ENCODE data around the gene BTBD1.

- TF ChIP-seq, protein P1, sequence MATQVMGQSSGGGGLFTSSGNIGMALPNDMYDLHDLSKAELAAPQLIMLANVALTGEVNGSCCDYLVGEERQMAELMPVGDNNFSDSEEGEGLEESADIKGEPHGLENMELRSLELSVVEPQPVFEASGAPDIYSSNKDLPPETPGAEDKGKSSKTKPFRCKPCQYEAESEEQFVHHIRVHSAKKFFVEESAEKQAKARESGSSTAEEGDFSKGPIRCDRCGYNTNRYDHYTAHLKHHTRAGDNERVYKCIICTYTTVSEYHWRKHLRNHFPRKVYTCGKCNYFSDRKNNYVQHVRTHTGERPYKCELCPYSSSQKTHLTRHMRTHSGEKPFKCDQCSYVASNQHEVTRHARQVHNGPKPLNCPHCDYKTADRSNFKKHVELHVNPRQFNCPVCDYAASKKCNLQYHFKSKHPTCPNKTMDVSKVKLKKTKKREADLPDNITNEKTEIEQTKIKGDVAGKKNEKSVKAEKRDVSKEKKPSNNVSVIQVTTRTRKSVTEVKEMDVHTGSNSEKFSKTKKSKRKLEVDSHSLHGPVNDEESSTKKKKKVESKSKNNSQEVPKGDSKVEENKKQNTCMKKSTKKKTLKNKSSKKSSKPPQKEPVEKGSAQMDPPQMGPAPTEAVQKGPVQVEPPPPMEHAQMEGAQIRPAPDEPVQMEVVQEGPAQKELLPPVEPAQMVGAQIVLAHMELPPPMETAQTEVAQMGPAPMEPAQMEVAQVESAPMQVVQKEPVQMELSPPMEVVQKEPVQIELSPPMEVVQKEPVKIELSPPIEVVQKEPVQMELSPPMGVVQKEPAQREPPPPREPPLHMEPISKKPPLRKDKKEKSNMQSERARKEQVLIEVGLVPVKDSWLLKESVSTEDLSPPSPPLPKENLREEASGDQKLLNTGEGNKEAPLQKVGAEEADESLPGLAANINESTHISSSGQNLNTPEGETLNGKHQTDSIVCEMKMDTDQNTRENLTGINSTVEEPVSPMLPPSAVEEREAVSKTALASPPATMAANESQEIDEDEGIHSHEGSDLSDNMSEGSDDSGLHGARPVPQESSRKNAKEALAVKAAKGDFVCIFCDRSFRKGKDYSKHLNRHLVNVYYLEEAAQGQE (IDR thresholded peaks at IDR 0.05), result no peak
- TF ChIP-seq, protein P2, sequence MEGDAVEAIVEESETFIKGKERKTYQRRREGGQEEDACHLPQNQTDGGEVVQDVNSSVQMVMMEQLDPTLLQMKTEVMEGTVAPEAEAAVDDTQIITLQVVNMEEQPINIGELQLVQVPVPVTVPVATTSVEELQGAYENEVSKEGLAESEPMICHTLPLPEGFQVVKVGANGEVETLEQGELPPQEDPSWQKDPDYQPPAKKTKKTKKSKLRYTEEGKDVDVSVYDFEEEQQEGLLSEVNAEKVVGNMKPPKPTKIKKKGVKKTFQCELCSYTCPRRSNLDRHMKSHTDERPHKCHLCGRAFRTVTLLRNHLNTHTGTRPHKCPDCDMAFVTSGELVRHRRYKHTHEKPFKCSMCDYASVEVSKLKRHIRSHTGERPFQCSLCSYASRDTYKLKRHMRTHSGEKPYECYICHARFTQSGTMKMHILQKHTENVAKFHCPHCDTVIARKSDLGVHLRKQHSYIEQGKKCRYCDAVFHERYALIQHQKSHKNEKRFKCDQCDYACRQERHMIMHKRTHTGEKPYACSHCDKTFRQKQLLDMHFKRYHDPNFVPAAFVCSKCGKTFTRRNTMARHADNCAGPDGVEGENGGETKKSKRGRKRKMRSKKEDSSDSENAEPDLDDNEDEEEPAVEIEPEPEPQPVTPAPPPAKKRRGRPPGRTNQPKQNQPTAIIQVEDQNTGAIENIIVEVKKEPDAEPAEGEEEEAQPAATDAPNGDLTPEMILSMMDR (IDR thresholded peaks at IDR 0.05), result no peak
Observed at GRCh38 chr15:83067638-83067962, 548 bp upstream of the BTBD1 start.

Data from A549 (cell line).